Hindlimb muscle (tissue), 1 donor: ENCODE measurements around the gene FYB1. TPM values are rescaled to one million over a fixed set of nuclear protein-coding genes. Genes with fewer than 3 reads are reported as not detected.
A peak's percentile ranks its signal among the peaks of the same experiment; 100 is the strongest.

Source experiments
- DNase-seq: peaks from one replicate; pipeline ENCODE4 v3.0.0-alpha.2; 2013
- polyA plus RNA-seq: library from polyadenylated mRNA; unstranded; fragments of 120-200 nt; gene quantifications from one replicate; pipeline ENCODE4 v1.2.1, GENCODE V29; 2013; ENCODE audit not compliant: insufficient read length

Gene FYB1
- polyA plus RNA-seq, 1 donor = 3.8 TPM

DNA sequence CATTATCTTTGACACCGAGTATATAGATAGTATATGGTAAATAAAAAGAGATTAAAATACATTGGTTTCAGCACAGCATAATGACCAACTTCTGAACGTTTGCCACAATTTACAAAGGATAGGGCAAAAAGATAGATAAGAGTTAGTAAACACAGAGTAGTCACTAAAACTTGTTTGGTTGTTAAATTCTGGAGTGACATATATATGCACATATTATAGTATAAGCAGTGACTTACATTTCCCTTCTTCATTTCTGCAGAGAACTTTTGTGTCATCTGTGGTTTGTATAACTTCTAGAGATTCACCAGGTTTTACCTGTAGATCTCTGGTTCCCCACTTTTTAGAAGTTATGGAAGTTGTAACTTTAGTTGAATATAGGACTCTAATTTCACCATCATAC, 100.7 kb downstream of the FYB1 start:
- no peak for DNase-seq

DNA sequence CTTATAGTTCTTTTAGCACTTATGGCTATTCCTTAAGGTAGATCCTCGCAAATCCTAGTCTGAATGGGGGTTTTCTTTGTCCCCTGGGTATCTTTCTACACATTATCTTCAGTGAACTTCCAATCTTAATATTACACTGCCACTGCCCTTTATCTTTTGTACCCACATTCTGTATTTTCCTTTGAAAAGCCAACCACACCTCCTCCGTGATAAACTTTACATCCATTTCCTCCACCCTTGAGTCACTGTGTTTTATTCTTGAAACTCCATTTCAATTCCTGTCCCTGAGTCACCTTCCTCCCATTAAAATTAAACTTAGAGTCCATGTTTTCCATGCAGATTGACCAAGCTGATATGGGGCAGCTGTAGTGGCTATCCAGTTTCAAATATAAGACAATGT, 102.0 kb downstream of the FYB1 start:
- no peak for DNase-seq

DNA sequence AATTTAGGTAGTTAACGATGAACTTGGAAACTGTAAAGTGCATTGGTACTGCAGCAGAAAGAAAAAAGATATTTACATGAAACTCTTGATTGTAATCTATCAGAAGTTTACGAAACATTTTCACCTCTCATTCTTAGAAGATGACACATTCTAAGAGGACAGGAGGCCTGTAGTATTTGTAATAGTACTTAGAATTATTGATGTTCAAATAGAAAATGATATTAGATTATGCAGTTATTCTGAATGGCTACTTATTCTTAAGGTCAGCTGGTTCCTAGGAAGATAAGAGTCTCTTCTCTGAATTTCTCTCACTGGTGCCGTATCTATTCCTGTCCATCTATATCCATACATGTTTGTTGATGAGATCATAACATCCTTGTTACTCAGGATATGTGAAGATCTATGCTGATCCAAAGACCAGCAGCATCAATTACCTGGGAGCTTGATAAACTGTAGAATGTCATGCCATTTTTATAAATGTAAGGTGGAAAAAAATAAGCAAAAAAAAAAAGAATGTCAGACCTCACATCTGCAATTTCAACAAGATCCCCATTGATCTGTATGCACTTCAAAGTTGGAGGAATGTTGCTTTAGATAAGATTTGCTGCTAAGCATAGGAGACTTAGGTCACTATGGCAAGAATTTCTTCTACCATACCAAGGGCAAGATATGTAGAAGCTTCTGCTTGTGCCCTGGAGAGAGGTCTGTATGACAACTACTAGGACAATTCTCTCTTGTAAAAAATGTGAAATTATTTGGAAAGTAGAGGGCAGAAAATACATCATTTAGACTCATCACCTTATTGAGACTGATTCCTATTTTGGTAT, 102.8 kb downstream of the FYB1 start:
- DNase-seq = no peak

DNA sequence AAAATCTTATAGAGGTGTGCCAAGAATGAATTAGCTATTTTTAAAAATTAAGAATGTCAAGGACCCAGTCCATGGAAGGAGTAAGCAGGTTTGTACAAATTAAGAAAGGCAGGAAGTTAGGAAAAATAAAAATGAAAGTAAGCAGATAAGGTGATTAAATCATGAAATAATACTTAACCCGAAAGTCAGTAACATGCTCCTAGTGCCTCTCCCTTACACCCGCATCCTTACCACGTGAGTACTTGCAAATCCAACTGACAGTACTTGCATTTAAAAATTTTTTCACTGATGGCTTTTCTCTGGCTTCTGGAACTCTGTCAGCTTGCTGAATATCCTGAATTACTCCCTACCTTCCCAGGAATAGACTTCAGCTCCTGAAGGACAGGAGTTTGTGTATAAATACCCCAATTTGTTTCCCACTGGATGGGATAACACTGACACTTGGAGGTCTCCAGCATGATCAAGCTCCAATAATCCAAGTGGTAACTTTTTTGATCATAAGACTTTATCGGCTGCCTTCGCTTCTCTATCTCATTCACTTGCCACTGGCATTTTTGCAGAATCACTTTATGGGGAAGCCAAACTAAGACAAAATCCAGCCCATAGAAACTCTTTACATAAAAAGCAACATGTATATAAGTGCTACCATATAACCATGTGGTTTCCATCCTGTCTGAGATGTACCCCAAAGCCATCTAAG, 103.6 kb downstream of the FYB1 start:
- DNase-seq = no peak

DNA sequence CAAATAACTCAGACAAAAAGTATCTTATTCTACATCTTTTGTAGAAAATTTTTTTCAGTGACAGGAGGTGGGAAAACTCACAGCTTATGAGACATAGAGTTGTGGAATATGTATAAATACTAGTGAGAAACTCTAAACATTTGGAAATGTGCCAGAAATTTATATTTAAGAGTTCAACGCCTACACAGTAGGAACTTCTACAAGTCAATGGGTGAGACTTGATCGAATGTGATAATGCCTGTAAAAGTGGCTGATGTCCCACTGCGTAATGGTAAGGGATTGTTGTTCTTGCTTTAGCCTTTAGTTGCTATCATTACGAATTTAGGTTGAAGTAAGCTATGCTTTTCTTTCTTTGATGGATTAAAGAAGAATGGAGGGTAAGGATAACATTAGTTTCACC, 105.2 kb downstream of the FYB1 start:
- DNase-seq = no peak

DNA sequence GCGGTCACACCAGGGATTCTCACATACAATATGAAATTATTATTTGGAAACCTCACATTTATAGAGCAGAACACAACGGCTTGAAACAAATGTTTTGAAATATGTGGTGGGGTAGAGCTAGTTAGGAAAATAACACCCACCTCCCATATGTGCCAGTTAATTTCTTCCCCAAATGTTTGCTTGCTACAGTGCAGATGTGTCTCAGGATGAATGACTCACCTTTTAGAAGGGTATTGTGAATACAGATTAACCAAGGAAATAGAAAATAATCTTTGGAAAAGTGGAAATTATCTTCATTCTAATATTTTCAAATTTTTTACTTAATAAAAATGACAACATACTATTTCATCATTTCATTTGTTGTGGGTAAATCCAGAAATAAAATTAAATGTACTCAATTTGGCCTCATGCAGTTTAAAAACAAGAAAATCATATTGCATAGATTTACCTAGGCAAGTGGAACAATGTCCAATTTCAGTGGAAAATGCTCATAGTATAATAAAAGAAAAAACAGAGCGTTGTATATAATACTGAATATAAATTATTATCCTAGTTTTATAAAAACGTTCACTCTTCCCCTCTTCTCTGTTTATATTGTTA, 105.9 kb downstream of the FYB1 start:
- no peak for DNase-seq

DNA sequence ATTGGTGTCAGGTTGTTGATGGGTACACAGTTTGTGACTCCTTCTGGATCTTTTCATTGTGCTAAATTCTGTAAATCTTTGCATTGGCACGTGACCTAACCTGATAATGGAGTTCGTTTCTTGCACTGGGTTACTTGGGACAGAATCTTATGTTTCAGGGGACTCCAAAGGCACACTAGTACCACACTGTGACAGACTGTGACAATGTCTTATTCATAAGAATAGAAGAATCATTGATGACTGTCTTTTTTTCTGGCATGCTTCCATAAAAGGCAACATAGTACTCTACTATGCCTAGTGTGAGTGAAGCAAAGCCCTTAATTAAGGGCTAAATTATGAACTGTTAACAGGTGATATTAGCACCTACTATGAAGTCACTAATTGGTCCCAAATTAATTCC, 109.8 kb downstream of the FYB1 start:
- DNase-seq = no peak

DNA sequence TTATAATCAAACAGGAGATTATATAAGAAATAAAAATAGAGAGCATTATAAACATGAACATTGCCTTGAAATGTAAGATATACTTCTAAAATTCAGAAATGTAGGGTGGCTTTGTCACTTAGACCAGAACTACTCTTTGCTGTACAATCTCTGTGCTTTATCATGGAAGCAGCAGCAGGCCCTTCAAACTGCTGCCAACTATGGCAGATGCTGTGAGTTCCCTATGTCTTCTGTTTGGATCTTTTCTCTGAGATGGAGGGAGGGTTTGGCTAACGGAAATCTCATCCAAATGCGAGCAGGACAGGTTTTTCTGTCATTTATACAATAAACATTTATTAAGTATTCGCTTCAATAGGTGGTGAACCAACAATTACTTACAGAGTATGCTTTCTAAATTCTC, 110.4 kb downstream of the FYB1 start:
- no peak for DNase-seq

DNA sequence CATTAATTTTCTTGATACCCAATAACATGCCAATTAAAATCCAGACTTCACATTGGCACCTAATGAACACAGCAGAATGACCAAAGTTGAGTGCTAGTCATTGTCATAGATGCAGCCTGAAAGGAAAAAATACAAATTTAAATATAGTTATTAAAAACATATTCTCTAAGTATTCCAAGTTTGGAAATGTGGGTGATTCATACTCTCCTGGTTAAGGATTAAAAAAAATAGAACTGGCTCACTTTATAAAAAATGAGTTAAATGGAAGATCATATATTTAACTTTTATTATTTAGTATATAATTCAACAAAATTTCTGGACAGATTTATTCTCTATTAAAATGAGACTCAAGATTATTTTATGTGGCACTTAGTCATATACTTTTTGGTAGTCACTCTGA, 112.0 kb downstream of the FYB1 start:
- no peak for DNase-seq

DNA sequence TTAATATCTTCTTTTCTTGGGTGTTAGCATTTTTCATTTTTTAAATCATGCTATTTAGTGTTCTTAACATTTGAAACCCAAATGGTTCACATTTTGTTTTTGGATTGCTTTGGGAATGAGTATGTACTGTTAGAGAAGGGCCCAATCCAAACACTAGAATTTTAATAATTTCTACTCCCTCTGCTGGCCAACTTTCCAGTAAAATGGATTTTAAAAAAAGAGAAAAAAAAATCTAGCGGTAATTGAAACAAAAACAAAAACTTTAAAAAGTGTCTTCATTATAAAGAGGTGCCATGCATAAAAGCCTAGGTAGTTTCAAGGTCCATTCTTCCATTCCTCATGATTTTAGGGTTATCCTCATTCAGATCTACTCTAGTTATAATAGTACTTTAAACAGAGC, 113.0 kb downstream of the FYB1 start:
- DNase-seq = no peak

DNA sequence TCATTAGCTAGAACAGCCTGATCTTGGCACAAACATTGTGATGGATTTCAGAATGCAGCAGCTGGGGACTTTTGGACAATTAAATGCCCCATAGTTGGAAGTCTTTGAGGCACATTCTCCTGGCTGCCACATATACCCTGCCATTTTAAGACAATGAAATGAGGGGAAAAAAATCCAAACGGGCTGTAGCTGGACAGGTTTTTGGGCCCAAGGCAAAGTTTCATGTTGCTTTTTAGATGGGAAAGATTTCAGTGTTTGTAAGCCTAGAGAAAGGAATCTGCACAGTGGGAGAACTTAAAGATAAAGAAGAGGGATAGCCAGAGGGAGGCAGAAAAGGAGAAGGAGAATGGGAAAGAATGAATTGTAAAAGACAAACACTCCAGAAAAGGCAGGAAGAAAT, 115.1 kb downstream of the FYB1 start:
- DNase-seq = no peak

DNA sequence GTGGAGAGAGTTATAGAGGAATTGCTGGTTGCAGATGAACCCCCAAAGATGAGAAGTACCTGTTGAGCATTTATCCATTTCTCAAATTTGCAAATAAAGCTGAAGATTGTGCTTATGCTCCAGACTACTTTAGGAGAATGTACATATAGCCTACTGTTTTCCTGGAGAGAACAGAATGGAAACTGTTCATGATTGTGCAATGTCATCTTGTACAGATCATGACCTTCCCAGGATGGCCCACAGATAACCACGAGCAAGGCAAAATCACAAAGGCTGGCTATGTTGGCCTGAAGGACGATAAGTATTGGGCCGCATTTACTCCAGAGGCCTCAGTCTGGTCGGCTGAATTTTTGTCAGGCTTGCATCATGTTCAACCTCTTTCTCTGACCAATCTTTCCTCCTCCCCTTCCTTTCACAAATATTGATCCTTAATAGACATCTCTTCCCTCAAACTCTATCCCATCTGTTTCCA, 116.6 kb downstream of the FYB1 start:
- DNase-seq = no peak

DNA sequence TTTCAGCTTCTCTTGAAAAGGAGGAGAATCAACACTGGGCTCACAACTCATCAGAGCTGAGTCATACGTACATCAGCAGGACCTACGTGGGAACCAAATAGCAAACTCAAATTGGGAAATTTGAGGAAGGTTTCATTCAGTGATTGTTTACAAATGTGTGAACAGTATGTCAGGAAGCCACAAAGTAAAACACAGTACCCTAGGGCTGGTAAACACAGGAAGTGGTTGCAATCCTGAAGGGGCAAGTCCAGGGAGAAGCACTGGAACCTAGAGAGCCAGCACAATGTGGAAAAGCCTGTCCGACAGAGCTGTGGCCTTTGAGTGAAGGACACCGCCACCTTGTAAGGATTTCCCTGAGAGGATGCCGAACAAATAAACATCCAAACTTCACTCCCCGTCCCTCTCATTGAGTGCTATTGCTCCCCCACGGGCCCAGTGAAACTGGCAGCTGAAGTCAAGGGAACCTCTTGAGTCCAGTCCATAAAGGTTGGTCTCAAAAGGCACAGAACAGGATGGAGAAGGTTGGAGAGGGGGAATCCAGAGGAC, 118.4 kb downstream of the FYB1 start:
- DNase-seq = no peak

DNA sequence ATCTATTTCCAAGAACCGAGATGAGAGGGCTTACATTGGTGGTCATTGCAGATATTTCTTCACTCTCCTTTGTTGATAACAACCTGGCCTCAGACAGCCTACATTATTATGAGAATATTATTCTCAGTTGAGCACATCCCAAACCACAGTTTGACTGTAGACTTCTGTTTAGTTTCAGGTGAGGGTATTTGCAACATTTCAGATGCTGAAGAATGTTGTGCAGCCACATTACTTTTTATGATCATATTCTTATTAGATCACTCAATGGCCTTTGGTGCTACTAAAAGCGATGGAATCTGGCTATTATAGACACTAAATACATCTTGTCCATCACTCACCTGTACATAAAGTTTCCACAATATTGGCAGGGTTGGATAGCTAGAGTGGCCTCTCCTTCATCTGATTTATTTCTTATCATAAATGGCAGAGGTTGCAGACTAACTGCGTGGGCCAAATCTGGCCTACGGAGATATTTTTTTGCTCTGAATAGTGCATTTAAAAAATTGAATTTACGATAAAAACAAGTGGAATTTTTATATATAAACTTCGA, 119.0 kb downstream of the FYB1 start:
- DNase-seq = no peak

DNA sequence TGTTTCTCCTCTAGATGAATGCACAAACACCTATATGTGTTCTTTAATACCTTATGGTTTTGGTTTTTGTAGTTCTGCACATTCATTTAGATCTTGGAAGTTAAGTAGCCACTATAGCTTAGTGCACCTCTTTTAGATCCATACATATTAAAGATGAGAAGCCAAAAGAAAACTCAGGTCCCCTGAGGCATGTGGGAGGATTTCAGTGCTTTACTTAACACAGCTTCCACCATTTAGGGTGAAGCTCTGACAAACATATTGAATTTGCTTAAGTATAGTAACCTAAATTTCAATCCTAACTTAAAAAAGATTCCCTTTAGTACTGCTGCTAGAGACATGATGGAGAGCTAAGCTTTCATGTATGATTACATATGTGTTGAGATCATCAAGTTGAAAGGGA, 119.5 kb downstream of the FYB1 start:
- DNase-seq = no peak

DNA sequence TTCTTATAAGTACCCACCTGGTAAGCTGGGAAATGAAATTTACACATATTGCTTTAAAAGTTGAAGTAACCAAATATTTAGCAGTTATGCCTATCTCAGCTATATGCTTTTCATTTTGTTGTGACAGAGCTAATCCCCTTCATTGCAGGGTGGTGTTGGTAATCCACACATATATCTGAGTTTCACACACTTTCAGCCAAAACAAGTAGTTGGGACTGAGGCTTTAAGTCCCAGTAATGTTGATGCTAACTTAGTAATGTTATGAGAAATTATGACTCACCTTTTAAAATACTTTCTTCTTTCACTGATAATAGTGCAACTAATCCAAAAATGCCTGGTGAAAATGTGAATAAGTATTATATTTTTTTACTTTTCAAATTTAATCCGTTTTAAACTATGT, 126.0 kb downstream of the FYB1 start:
- no peak for DNase-seq

DNA sequence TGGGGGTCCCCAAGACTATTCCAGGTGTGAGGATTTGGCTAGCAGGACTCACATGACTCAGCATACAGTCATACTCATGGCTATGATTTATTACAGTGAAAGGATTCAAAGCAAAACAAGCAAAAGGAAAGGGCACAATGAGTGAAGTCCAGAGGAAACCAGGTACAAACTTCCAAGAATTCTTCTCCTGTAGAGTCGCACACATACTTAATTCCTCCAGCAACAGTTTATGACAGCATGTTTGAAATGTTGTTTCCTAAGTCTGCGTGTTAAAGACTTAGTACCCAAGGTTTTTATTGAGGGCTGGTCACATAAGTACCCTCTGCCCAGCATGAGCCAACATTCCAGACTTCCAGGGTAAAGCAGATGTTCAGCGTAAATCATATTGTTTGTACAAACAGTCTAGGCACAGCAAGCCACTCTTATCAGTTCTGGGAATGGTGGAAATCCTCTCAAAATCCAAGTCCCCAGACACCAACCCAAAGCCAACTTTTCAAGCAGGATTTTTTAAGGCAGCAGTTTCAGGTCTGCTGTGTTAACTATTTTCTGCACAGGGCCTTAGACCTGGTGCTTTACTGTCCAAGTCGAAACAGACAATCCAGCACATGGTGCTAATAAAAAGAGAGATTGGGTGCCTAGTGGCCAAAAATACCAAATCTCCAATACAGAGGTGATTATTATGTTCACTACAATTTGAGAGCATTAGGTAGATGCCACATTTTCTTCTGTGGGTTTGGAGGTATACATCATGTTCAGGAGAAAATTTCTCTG, 126.6 kb downstream of the FYB1 start:
- DNase-seq = no peak

DNA sequence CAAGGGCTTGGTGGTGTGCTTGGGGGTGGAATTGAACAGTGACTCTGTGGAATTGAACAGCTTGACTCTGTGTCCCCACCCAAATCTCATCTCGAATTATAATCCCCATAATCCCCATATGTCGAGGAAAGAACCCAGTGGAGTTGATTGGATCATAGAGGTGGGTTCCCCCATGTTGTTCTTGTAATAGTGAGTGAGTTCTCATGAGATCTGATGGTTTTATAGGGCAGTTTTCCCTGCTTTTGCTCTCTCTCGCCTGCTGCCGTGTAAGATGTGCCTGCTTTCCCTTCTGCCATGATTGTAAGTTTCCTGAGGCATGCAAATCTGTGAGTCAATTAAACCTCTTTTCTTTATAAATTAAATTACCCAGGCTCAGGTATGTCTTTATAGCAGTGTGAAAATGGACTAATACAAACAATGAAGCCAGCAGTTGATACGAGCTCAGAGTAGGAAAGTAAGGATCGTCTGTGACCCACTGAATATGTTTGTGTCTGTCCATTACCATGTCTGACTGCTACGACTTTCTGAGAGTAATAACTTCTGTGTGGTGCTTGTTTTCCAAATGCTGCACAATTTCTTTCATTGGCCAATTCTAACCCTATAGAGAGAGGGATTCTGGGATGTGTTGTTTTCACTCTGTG, 127.3 kb downstream of the FYB1 start:
- no peak for DNase-seq

DNA sequence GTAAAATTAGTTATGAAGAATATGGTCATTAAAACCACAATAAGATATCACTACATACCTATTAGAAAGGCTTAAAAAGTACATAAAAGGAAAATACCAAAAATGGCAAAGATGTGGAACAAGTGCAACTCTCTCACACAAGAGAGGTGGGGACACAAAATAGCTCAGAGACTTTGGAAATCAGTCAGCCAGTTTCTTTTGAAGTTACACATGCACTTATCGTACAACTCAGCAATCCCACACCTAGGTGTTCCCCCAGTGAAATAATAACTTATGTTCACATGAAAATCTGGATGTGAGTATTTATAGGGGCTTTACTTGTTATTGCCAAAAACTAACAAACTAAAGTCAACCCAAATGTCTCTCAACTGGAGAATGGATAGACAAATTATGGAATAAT, 135.4 kb downstream of the FYB1 start:
- DNase-seq = no peak

DNA sequence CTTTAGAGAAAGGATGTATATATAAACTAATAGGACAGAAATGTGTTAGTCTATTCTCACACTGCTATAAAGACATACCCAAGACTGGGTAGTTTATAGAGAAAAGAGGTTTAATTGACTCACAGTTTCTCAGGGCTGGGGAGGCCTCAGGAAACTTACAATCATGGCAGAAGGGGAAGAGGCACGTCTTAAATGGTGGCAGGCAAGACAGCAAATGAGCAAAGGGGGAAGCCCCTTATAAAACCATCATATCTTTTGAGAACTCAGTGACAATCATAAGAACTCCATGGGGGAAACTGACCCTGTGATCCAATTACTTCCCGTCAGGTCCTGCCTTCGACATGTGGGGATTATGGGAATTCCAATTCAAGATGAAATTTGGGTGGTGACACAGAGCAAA, 136.4 kb downstream of the FYB1 start:
- DNase-seq = no peak

DNA sequence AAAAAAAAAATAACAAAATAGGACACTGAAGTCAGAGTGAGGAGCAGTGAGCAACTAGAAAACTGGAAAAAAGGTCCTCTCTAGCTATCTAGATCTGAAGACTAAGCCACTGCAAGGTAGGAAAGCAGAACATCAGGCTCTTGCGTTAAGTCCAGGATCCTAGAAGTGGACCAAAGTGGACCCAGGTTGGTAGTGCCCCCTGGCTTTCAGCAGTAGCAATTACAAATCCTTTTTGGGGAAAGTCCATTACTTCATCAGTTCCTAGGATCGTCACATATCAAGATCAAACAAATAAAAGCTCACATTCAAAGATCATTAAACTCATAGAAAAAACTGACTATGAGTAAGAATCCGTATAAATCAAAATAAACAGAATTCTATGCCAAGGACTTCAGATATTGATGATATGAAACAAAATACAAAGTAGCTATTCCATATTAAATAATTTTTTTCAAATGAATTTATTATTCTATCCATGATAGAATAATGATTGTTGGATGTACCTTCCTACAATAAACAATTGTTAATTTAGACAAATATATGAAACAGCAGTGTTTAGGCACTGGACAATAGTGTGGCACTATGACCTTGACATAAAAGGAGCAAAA, 138.7 kb downstream of the FYB1 start:
- peak; percentile 34 for DNase-seq
